ENCODE results near the gene TLK1.

Gene TLK1

DNA sequence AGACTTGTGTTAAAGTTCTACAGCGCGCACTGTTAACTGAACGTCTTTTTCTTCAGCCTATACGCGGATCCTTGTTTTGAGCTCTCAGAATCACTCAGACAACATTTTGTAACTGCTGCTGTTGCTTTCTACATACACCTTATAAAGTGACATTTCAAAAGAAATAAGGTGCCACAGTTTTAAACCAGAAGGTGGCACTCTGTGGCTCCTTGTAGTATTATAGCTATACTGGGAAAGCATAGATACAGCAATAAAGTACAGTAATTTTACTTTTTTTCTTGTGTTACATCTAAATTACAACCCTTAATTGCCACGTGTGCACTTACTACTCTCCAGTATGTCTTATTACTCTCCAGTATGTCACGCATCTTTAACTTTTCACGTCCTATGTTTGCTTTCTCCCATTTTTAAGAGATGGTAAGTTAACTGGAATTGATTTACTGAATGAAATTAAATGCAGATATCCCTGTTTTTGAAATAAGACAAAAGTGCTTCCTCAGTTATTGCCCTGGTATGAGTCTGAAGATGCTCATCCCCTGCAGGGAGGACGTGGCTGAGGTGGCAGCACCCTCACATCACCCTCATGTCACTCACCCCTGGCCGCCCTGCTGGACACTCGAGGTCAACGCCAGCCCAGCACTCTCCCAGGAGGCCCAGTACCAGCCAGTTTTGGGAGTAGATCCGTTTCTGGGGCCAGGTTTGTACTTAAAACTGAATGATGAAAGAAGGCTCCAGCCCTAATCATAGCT, 193.9 kb downstream of the TLK1 start:
- no peak for DNase-seq (ENCODE audit: low spot score)

DNA sequence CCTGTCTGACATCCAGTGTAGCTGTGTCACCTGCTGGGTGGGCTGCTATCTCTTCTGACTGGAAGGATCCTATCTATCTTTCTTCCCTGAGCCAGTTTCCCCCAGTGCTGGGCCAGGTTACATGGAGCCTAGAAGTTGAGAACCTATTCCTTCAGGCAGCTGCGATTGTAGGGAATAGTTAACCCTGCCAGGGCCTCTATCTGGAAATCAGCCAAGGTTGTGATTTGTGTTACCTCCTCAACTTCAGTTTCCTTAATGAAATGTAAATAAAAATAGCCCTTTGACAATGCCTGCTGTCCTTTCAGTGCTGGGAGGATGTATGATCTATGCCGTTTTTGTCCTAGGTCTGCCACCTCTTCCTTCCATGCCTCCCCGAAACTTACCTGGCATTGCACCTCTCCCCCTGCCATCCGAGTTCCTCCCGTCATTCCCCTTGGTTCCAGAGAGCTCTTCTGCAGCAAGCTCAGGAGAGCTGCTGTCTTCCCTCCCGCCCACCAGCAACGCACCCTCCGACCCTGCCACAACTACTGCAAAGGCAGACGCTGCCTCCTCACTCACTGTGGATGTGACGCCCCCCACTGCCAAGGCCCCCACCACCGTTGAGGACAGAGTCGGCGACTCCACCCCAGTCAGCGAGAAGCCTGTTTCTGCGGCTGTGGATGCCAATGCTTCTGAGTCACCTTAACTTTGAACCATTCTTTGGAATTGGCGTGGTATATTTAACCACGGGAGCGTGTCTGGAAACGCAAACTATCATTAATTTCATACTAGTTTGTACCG, 195.1 kb downstream of the TLK1 start:
- no peak for DNase-seq (ENCODE audit: low spot score)

DNA sequence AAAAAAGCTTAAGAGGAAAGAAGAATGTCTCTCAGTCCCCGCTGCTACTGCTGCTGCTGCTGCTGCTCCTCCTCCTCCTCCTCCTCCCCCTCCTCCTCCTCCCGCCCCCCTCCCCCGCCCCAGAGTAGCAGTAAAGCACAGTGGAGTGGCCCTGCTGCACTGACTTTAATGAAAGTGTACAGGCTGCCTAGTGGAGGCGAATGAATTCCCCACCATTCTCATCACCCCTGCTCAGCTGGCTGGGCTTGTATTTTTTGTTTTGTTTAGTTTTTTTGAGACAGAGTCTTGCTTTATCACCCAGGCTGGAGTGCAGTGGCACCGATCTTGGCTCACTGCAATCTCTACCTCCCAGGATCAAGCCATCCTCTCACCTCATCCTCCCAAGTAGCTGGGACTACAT, 197.3 kb downstream of the TLK1 start:
- no peak for DNase-seq (ENCODE audit: low spot score)

DNA sequence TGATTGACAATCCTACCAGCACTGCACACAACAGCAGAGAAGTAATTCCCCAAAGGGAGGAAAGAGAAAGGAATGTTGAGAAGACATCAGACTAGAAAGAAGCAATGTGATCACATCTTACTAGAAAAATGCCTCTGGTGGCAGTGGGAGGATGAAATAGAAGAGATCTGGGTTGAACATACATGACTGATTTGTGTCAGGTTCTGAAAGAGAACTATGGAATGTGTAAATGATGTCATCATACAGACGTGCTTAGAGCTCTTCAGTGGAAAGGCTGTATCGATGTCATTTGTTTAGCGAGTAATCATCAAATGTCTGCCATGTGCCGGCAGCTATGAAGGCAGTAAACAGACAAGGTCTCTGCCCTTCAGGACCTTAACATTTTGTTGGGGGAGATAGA, 206.8 kb downstream of the TLK1 start:
- no peak for DNase-seq (ENCODE audit: low spot score)

DNA sequence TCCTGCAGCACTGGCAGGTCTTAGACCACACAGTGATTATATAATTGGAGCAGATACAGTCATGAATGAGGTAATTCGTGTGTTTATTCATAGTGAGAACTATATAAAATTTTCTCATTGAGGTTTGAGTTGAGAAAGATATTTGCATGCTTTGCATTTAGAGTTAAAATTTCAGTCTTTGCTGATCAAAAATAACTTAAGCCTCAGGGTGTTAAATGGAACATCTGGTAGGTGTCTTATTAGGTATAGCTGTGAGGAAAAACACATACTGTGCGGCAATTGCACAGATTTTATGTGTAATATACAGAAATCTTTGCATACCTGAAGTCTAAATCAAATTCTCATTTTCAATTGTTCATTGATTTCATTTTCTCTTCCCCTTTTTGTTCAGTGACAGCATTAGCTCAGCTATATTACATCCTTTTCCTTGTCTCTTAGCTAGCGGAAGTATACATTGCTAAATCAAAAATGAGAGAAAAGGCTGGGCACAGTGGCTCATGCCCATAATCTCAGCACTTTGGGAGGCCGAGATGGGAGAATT, 210.4 kb downstream of the TLK1 start:
- DNase-seq (ENCODE audit: low spot score), result no peak

DNA sequence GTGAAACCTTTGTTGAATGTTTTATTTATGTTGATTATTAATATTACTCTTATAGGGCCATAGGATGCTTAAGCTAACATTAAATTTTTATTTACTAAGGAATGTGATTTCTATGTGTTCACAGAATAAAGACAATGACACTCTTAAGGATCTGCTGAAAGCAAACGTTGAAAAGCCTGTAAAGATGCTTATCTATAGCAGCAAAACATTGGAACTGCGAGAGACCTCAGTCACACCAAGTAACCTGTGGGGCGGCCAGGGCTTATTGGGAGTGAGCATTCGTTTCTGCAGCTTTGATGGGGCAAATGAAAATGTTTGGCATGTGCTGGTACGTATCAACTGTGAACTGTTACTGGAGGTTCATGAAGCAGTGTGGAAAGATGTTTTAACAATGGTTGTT, 211.3 kb downstream of the TLK1 start:
- no peak for DNase-seq (ENCODE audit: low spot score)

DNA sequence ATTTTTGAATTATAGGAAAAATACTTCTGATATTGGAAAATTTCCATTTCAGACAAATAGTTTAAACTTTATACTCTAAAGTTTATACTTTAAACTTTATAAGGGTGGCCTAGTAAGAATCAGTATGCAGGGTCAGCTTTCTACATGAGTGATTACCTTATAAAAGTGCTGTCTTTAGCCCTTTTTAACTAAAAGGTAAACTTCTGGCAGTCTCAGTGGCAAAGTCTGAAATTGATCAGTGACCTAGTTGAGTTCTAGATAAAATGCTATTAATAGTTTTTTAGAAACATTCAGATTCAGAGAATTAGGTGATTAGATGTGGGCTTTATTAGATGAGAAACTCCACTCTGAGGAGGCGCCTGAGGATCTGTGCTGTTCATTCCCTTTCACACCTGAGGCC, 216.1 kb downstream of the TLK1 start:
- no peak for DNase-seq (ENCODE audit: low spot score)

DNA sequence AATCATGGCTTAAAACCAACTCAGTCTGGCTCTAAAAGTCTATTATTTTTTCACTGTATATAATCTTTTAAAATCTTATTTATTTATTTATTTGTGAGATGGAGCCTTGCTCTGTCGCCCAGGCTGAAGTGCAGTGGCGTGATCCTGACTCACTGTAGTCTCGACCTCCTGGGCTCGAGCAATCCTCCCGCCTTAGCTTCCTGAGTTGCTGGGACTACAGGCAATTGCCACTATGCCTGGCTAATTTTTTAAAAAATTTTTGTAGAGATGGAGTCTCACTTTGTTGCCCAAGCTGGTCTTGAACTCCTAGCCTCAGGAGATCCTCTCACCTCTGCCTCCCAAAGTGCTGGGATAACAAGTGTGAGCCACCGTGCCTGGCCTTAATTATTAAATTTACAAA, 217.1 kb downstream of the TLK1 start:
- no peak for DNase-seq (ENCODE audit: low spot score)

DNA sequence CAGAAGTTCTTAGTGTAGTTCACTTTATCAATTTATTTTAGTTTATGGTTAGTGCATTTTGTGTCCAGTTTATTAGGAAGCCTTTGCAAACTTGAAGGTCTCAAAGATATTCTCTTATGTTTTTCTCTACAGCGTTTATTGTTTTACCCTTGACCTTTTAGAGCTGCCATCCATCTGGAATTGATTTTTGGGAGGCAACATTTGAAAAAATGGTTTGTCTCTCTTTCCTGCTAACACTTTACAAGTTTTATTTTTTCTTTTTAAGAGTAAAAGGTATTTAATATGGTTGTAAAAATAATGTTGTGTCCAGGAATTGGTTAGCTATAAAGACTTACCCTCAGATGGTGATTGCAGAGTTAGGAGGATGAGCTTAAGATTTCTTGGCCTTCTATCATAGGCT, 217.7 kb downstream of the TLK1 start:
- no peak for DNase-seq (ENCODE audit: low spot score)

DNA sequence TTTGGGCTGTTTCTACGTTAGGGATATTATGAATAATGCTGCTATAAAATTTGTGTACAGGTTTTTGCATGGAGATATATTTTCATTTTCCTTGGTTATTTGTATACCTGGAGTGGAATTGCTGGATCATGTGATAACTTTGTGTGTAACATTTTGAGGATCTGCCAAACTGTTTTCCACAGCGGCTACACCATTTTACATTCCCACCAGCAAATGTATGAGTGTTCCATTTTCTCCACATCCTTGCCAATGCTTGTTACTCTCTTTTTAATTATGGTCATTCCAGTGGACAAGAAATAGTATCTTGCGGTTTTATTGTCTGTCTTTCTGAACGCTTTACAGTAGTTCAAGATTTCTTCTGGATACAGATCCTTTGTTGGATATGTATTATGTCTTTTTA, 218.1 kb downstream of the TLK1 start:
- DNase-seq (ENCODE audit: low spot score), result no peak

All from CD4-positive, alpha-beta T cell treated with Interleukin-15 for 4 hours (primary cell).